ENCODE data around the gene DDO.

DNA sequence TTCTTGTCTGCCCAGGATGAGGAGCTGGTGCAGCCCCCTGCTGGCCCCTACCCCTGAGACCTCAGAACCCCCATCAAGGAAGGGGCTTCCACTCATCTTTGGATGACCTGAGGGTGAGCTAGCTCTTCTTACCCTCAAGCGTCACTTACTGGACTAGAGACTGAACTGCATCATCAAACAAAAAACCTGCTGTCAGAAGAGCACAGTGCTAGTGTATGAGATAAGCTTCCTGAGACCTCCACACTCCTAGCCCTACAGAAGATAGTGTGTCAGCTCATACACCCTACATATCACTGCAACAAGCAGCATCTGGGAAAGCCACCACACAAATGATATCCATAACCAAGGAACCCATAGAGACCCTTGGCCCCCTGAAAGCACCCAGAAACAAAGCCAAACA, 46.0 kb upstream of the DDO start:
- TF ChIP-seq POLR2A (IDR thresholded peaks at IDR 0.05; ENCODE audit: low read depth, low read length): no peak
- TF ChIP-seq, protein P1, sequence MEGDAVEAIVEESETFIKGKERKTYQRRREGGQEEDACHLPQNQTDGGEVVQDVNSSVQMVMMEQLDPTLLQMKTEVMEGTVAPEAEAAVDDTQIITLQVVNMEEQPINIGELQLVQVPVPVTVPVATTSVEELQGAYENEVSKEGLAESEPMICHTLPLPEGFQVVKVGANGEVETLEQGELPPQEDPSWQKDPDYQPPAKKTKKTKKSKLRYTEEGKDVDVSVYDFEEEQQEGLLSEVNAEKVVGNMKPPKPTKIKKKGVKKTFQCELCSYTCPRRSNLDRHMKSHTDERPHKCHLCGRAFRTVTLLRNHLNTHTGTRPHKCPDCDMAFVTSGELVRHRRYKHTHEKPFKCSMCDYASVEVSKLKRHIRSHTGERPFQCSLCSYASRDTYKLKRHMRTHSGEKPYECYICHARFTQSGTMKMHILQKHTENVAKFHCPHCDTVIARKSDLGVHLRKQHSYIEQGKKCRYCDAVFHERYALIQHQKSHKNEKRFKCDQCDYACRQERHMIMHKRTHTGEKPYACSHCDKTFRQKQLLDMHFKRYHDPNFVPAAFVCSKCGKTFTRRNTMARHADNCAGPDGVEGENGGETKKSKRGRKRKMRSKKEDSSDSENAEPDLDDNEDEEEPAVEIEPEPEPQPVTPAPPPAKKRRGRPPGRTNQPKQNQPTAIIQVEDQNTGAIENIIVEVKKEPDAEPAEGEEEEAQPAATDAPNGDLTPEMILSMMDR (conservative IDR thresholded peaks at IDR 0.05; ENCODE audit: low read depth, low read length): no peak
- no peak for TF ChIP-seq RAD21 (IDR thresholded peaks at IDR 0.05; ENCODE audit: low read length)
- TF ChIP-seq, protein P2, sequence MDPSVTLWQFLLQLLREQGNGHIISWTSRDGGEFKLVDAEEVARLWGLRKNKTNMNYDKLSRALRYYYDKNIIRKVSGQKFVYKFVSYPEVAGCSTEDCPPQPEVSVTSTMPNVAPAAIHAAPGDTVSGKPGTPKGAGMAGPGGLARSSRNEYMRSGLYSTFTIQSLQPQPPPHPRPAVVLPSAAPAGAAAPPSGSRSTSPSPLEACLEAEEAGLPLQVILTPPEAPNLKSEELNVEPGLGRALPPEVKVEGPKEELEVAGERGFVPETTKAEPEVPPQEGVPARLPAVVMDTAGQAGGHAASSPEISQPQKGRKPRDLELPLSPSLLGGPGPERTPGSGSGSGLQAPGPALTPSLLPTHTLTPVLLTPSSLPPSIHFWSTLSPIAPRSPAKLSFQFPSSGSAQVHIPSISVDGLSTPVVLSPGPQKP (IDR thresholded peaks at IDR 0.05; ENCODE audit: borderline replicate concordance, low read depth, low read length): no peak
- TF ChIP-seq FOS (IDR thresholded peaks at IDR 0.05; ENCODE audit: low read depth, low read length): no peak
- TF ChIP-seq CHD1 (IDR thresholded peaks at IDR 0.05; ENCODE audit: low read depth, low read length): no peak
- TF ChIP-seq, protein P3, sequence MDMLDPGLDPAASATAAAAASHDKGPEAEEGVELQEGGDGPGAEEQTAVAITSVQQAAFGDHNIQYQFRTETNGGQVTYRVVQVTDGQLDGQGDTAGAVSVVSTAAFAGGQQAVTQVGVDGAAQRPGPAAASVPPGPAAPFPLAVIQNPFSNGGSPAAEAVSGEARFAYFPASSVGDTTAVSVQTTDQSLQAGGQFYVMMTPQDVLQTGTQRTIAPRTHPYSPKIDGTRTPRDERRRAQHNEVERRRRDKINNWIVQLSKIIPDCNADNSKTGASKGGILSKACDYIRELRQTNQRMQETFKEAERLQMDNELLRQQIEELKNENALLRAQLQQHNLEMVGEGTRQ (IDR thresholded peaks at IDR 0.05; ENCODE audit: low read depth, low read length): no peak
- no peak for TF ChIP-seq RFX5 (IDR thresholded peaks at IDR 0.05; ENCODE audit: low read depth, low read length)
- no peak for TF ChIP-seq MXI1 (IDR thresholded peaks at IDR 0.05; ENCODE audit: borderline replicate concordance, low read depth, low read length)
- TF ChIP-seq BHLHE40 (IDR thresholded peaks at IDR 0.05; ENCODE audit: low read depth, low read length): no peak
- no peak for TF ChIP-seq MAFK (IDR thresholded peaks at IDR 0.05; ENCODE audit: low read depth, low read length)
- TF ChIP-seq RCOR1 (IDR thresholded peaks at IDR 0.05; ENCODE audit: insufficient replicate concordance, low read length): no peak
- TF ChIP-seq SMC3 (IDR thresholded peaks at IDR 0.05; ENCODE audit: low read depth, low read length): no peak
